ENCODE results near the gene EHMT1.

The EHMT1 gene

DNA sequence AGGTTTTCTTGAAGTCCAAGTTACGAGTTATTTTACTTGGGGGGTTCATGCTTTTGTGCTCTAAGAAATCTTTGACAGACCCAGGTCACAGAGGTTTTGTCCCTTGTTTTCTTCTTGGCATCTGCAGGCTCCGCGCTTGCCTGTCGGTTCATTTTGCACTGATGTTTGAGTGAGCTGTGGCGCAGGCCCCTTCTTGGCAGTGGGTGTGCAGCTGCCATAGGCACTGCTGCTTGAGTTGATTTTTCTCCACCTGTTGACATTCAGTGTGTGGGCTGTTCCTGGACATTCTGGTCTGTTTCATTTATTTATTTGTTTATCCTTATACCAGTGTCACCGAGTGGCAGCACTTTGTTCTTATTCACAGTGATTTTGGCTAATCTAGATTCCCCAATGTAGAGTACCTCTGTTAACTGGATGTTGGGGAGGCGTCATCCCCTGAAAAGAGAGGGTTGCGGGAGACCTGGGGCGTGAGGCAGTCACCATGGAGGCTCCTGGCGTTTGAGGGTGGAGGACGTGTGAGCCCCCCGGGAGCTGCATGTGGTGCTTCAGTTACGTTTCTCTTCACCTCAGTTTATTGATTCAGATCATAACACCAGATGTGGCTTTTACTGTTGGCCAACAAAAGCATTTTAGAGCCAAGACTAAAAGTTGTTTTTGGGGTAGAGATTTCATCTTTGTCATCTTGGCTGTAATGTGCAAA, 137.4 kb downstream of the EHMT1 start:
- DNase-seq, result no peak

DNA sequence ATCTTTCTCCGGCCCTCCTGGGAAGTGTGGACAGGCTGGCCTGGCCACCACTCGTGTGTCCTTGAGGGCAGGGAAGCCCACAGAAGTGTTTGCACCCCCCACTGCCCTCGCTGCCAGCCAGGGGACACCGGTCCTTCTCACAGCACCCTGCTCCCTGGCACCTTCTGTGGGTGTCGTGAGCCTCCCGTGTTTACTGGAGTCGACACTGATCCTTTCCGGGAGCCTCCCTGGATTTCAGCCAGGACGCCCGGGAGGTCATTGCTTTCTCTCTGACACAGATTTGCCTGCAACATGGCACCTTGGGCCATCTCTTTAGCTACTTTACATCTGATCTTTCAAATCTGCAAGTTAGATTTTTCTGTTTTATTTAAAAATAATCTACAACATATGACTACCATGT, 138.3 kb downstream of the EHMT1 start:
- H3K4me2 ChIP-seq (ENCODE audit: low read depth, low read length), result peak overlapping the region; percentile 41; the same call in 1 of the 2 replicates

More for the DNA sequence above, 137.4 kb downstream of the EHMT1 start:
- no peak overlapping the region for H3K27ac ChIP-seq (ENCODE audit: low read length)
- TF ChIP-seq, protein P1, sequence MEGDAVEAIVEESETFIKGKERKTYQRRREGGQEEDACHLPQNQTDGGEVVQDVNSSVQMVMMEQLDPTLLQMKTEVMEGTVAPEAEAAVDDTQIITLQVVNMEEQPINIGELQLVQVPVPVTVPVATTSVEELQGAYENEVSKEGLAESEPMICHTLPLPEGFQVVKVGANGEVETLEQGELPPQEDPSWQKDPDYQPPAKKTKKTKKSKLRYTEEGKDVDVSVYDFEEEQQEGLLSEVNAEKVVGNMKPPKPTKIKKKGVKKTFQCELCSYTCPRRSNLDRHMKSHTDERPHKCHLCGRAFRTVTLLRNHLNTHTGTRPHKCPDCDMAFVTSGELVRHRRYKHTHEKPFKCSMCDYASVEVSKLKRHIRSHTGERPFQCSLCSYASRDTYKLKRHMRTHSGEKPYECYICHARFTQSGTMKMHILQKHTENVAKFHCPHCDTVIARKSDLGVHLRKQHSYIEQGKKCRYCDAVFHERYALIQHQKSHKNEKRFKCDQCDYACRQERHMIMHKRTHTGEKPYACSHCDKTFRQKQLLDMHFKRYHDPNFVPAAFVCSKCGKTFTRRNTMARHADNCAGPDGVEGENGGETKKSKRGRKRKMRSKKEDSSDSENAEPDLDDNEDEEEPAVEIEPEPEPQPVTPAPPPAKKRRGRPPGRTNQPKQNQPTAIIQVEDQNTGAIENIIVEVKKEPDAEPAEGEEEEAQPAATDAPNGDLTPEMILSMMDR (IDR thresholded peaks at IDR 0.05; ENCODE audit: low read length), result no peak
- no peak for TF ChIP-seq EZH2phosphoT487 (IDR thresholded peaks at IDR 0.05; ENCODE audit: low read length)
- 0 out of 2 replicates have a peak, but pooled peaks cover 10% of the 10 kb centered on the region for H3F3A ChIP-seq (ENCODE audit: insufficient read depth, low read length)
- H3K4me1 ChIP-seq (ENCODE audit: low read length), result peaks cover 17% of the 10 kb centered on the region
- H4K20me1 ChIP-seq (ENCODE audit: insufficient read depth, low read length), result no peaks in the 10 kb centered on the region
- peaks cover 6% of the 10 kb centered on the region for H3K36me3 ChIP-seq (replicated peaks; ENCODE audit: insufficient read depth, low read length)
- H3K4me2 ChIP-seq (ENCODE audit: low read depth, low read length), result no peak overlapping the region
- no peaks in the 10 kb centered on the region for H3K9me3 ChIP-seq (replicated peaks; ENCODE audit: insufficient read depth, low read length)
- no peak overlapping the region for H3K9ac ChIP-seq (ENCODE audit: low read length)
- H3K4me3 ChIP-seq (ENCODE audit: low read length), result no peak overlapping the region
- no peaks in the 10 kb centered on the region for H3K9me2 ChIP-seq (replicated peaks; ENCODE audit: insufficient read depth, low read length)
- H3K79me2 ChIP-seq (ENCODE audit: low read length), result peaks cover 16% of the 10 kb centered on the region; the same call in 1 of the 2 replicates
- no peaks in the 10 kb centered on the region for H3K27me3 ChIP-seq (replicated peaks; ENCODE audit: insufficient read depth, low read length)
- H2AFZ ChIP-seq (ENCODE audit: low read length), result no peak overlapping the region

DNA sequence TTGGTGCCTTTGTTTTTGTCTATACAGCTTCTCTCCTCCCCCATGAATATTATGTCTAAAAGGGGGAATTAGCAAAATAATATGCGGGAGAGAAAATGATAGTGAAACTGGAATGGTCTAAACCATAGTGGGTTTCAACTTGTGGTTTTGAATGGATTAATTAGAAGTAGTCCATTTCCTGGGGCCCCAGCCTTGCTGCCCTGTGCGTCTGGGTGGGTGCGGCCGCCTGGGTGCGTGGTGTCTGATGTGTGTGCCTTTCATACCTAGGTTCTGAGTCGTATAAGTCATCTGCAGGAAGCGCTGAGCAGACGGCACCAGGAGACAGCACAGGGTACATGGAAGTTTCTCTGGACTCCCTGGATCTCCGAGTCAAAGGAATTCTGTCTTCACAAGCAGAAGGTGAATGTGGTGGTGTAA, 138.8 kb downstream of the EHMT1 start:
- Histone ChIP-seq H3K27ac (ENCODE audit: low read length) (no peak overlapping the region), H3K4me2 (ENCODE audit: low read depth, low read length) (peak overlapping the region; percentile 41), H3K9me2 (replicated peaks; ENCODE audit: insufficient read depth, low read length) (no peaks in the 10 kb centered on the region), H3K4me1 (ENCODE audit: low read length) (peaks cover 17% of the 10 kb centered on the region), H3K27me3 (replicated peaks; ENCODE audit: insufficient read depth, low read length) (no peaks in the 10 kb centered on the region), H3K79me2 (ENCODE audit: low read length) (peaks cover 16% of the 10 kb centered on the region; the same call in 1 of the 2 replicates), H3K9ac (ENCODE audit: low read length) (no peak overlapping the region), H2AFZ (ENCODE audit: low read length) (no peak overlapping the region), H3K4me3 (ENCODE audit: low read length) (no peak overlapping the region), H3K36me3 (replicated peaks; ENCODE audit: insufficient read depth, low read length) (peaks cover 6% of the 10 kb centered on the region), H3K9me3 (replicated peaks; ENCODE audit: insufficient read depth, low read length) (no peaks in the 10 kb centered on the region), H4K20me1 (ENCODE audit: insufficient read depth, low read length) (no peaks in the 10 kb centered on the region), H3F3A (ENCODE audit: insufficient read depth, low read length) (0 out of 2 replicates have a peak, but pooled peaks cover 10% of the 10 kb centered on the region)
- peak; percentile 81 for DNase-seq
- TF ChIP-seq EZH2 (optimal IDR thresholded peaks at IDR 0.05; ENCODE audit: low read depth, low read length) (no peak), EZH2phosphoT487 (IDR thresholded peaks at IDR 0.05; ENCODE audit: low read length) (no peak)
- TF ChIP-seq, protein P1 (IDR thresholded peaks at IDR 0.05; ENCODE audit: low read length), result no peak

More for the DNA sequence above, 138.3 kb downstream of the EHMT1 start:
- Histone ChIP-seq H3K9me2 (replicated peaks; ENCODE audit: insufficient read depth, low read length) (no peaks in the 10 kb centered on the region), H3K4me3 (ENCODE audit: low read length) (no peak overlapping the region), H2AFZ (ENCODE audit: low read length) (no peak overlapping the region), H3K27me3 (replicated peaks; ENCODE audit: insufficient read depth, low read length) (no peaks in the 10 kb centered on the region), H3K27ac (ENCODE audit: low read length) (no peak overlapping the region), H3K79me2 (ENCODE audit: low read length) (peaks cover 16% of the 10 kb centered on the region; the same call in 1 of the 2 replicates), H3K4me1 (ENCODE audit: low read length) (peaks cover 17% of the 10 kb centered on the region), H3K36me3 (replicated peaks; ENCODE audit: insufficient read depth, low read length) (peaks cover 6% of the 10 kb centered on the region), H3K9ac (ENCODE audit: low read length) (no peak overlapping the region), H3K9me3 (replicated peaks; ENCODE audit: insufficient read depth, low read length) (no peaks in the 10 kb centered on the region), H3F3A (ENCODE audit: insufficient read depth, low read length) (0 out of 2 replicates have a peak, but pooled peaks cover 10% of the 10 kb centered on the region), H4K20me1 (ENCODE audit: insufficient read depth, low read length) (no peaks in the 10 kb centered on the region)
- TF ChIP-seq EZH2phosphoT487 (IDR thresholded peaks at IDR 0.05; ENCODE audit: low read length), result no peak
- TF ChIP-seq, protein P1 (IDR thresholded peaks at IDR 0.05; ENCODE audit: low read length), result no peak
- no peak for TF ChIP-seq EZH2 (optimal IDR thresholded peaks at IDR 0.05; ENCODE audit: low read depth, low read length)
- DNase-seq, result no peak

All from MM.1S (cell line).